OCI-LY3 (cell line): ENCODE data around the gene IFT80.
"Not testable (repeated sequence)": the region's sequence is repeated elsewhere in the genome, so short reads cannot be mapped to it uniquely, and the experiment has no call there.

Source experiments
- CTCF ChIP-seq: fragments of 200-600, 300-600 bp; sonication (generic); IDR thresholded peaks from 2 replicates; pipeline ENCODE4 v1.5.1; 2014; ENCODE audit warnings: antibody characterized with exemption, low read length, low read depth
- EZH2phosphoT487 ChIP-seq: fragments of 200-600 bp; shearing (Covaris generic); IDR thresholded peaks from 2 replicates; pipeline ENCODE4 v1.6.1; 2018; ENCODE audit warnings: antibody characterized with exemption, mixed run types, low read depth

- not testable (repeated sequence) for TF ChIP-seq EZH2phosphoT487, CTCF
Observed at GRCh38 chr3:160321821-160322220, 77.2 kb downstream of the IFT80 start.
